DMS53 treated with DMSO at 0.1 percent for 48 hours (cell line): ENCODE measurements around the gene MAP2K2.
A peak's percentile ranks its signal among the peaks of the same experiment; 100 is the strongest.

Source experiments
- DNase-seq: peaks from one replicate; lab custom pipeline; 2025; ENCODE audit not compliant: unreplicated experiment; lab: John Stamatoyannopoulos, UW

MAP2K2 gene

GRCh38 chr19:4081441-4082129, 42.3 kb downstream of the MAP2K2 start:
- DNase-seq, result no peak

DNA sequence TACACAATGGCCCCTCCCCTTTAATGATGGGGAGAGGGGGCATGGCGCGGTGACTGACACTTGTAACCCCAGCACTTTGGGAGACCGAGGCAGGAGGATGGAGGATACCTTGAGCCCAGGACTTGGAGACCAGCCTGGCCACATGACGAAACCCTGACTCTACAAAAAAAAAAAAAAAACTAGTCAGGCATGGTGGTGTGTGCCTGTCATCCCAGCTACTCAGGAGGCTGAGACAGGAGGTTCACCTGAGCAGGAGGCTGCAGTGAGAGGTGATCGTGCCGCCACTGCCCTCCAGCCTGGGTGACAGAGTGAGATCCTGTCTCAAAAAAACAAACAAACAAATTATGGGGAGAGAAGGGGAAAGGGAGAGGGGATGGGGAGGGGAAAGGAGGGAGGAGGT, 43.4 kb downstream of the MAP2K2 start:
- no peak for DNase-seq

- no peak for DNase-seq
These were observed 45.9 kb downstream of the MAP2K2 start for GRCh38 chr19:4077800-4078684.

DNA sequence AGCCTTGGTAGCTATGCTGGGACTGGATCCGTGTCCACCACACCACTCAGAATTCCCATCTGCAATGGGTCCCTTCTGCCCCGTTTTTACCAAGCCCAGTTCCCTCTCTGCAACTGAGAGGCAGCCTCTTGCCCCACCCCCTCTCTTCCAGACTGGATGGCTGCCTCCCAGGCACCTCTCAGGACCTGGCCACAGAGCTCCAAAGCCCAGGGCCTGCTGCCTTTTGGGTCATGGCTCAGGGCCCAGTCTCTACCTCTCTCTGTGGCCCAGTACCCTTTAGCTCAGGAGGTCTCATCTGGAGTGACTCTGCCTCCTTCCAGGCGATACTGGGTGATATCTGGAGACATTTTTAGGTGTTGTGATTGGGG, 46.9 kb downstream of the MAP2K2 start:
- no peak for DNase-seq

DNA sequence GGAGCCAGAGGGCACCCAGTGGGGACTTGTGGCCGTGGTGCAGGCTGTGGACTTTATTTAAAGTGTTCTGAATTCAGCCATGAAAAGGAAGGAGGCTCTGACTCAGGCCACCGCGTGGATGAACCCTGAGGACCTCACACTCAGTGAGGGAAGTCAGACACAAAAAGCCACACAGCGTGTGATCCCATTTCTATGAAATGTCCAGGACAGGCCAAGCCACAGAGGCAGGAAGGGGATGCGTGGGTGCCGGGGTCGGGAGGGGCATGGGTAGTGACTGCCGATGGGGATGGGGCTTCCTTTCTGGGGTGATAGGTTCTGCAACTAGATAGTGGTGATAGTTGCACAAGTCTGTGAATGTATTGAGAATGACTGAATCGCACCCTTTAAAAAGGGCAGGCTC, 48.5 kb downstream of the MAP2K2 start:
- no peak for DNase-seq

GRCh38 chr19:4071610-4072009, 52.3 kb downstream of the MAP2K2 start:
- no peak for DNase-seq

GRCh38 chr19:4069331-4069959, 54.5 kb downstream of the MAP2K2 start:
- DNase-seq, result no peak

- no peak for DNase-seq
These were observed 55.6 kb downstream of the MAP2K2 start for GRCh38 chr19:4068047-4068966.

DNA sequence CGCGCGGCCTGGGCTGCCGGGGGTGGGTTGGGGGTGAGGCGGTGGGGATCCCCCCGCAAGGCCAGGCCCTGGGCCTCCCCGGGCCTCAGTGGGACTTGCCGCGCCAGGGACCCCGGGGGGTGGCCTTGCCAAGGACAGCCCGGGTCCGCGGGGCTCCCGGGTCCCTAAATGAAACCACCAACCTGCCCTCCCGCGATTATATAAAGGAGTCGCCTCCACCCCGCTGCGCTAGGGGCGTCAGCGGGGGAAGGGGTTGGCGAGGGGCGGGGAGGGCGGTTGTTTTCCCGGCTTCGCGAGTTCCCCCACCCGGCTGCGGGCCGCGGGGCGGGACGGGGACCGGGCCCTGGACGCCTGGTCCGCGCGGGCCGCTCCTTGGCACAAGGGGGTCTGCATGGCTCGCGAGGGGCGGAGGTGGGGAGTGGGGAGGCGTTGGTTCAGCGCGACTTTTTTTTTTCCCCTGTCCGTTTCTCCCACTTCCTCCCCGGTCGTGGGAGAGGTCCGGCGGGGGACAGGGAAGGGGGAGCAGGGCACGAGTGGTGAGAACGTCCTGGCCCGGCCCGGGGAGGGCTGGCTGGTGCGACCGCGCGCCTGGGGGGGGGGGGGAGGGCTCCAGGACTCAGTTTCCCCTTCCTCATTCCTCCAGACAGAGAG, 56.4 kb downstream of the MAP2K2 start:
- no peak for DNase-seq

GRCh38 chr19:4066682-4067395, 57.1 kb downstream of the MAP2K2 start, which contains the start of gene ZBTB7A:
Gene ZBTB7A, minus strand, starts transcription at chr19:4066899. Its CDS starts 11,667 bp downstream, at chr19:4055232.
- peak; percentile 19 for DNase-seq

GRCh38 chr19:4066176-4066606, 57.7 kb downstream of the MAP2K2 start:
- no peak for DNase-seq

DNA sequence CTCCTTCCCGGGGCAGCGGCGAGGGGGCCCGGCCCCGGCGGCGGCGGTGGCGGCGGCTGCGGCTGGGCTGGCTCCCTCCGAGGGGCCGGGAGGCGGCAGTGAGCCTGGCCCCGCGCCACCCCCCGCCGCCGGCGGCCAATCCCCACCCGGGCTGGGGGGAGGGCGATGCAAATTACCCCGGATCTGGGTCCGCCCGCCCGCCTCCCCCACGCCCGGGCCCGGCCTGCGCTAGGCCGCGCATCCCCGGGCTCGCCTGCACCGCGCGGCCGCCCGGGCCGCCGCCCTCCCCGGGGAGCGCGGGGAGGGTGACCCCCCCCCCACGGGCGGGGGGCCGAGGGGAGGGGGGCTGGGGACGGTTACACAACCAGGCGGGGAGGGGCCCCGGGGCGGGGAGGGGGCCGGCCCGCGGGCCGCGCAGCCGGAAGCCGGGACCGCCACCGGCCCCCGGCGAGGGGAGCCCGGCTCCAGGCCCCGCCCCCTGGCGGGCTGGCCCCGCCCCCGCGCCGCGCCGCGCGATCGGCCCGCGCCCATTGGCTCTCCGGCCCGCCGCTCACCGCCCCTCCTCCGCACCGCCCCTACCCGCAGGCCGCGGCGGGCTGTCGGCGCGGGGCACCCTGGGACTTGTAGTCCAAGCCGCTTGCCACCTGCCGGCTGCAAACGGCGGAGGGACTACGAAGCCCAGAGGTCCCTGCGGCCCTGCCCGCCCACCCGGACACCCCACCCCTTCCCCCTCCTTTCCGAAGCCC, 58.3 kb downstream of the MAP2K2 start:
- peak; percentile 71 for DNase-seq

DNA sequence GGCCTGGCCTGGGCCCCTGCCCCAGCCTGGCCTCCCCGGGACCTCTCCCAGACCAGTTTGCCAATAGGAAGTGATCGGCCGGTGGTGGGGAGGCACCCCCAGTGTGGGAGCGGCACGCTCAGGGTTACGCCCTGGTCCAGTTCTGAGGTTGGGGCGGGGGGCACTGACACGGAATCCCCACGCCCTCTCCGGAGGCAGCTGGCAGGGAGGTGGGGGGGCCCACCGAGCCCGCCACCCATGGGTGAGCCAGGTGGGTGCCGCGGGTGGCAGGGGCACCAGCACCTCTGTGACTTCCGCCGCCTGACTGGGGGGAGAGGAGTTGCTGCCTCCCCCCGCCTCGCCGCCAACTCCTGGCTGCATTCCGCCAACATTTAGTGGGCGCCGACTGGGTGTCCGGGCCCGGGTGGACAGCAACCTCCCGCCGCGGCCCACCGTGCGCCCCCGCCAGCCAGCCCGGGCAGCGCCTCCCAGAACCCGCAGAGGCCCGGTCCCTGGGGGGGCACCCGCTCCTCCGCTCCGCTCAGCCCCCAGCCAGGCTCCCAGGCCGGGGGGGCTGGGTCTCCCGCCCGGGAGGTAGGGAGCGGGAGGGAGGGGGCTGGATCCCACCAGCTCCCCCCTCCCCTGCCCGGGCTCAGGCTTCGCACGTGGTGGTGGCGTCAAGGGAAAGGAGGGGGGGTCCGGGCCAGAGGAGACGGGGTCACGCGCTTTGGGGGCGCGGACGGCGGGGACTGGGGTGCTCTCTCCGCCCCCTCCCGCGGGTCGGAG, 59.2 kb downstream of the MAP2K2 start:
- no peak for DNase-seq

DNA sequence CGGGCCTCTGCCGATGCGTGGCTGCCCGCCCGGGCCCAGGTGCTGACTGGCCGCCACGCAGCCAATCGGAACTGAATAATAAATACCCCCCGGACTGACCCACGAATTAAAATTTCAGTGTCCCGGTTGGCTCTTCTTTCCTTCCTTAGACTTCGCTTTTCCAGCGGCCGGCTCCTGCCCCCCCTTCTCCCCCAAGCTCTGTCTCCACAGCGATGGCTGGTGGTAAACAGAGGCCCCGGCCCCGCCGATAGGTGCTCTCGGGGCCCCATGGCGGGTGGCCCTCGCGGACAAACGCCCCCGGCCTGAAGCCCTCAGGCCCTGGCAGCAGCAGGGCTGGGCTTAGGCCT, 59.8 kb downstream of the MAP2K2 start:
- DNase-seq, result no peak

DNA sequence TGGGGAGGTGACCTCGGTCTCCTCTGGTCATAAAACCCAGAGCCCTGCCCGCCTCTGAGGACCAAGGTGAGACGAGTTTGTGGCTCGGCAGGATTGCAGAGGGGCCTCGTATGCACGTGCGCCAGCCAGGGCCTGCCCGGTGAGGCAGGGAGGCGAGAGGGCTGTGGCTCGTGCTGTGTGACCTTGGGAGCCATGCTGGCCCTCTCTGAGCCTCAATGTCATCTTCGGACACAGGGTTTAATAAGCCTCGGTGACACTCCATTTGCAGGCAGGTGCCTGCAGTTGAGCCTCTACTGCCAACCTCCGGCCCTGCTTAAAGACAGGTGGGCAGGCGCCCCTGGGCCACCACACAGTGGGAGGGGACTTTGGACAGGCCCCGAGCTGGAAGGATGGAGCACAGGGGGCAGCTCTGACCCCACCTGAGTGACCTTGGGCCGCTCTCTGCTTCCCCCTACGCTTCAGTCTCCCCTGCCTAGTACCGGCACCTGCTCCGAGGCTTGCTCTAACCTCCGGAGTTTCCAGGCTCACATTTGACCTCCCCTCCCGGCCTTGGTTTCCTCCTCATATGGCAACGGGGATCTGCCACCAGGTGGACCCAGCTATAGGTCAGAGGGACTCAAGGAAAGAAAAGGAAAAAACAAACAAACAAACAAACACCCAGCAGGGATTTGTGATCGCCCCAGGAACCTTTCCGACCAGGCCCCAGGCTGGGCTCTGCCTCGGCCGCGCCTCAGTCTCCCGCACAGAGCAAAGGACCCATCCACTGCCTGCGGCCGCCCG, 60.4 kb downstream of the MAP2K2 start:
- DNase-seq, result no peak

DNA sequence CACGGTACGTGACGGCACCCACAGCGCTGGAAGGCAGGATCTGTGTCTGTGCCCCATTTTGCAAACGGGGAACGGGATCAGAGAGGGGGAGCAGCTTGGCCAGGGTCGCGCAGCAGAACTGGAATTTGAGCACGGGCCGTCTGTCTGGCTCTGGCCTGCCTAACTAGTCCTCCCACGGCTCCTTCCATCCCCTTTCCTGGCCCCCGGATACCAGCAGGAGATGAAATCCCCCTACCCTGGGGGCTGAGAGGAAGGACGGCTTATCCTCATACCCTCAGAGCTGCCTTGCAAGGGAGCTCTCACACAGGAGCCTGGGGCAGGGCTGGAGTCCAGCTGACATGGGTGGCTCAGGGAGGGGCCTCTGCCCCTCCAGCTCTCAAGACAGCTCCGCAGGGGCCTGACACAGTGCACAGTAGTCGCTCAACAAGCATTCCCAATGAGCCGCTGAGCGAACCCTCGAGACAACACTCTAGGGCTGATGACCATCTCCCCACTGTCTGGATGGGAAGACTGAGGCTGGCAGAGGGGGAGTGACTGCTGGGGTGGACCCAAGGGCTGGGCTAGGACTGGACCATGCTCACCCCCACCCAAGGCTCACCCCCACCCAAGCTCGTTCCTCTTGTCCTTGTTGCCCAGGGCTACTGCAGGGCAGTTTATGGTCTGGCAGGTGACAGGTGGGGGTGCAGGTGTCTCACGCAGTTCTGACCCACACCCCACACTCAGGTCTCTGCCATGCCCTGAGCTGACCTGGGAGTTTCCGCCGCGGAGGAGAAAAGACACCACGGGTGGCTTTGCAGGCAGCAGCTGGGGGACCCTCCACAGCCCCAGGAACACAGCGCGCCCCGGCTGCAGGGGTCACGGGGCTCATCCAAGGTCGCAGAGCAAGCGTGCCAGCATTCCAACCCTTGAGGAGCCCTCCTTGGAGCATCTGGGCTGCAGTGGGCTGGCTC, 61.2 kb downstream of the MAP2K2 start:
- DNase-seq, result no peak
